ENCODE measurements around the gene INTS13. TPM values are rescaled to one million over a fixed set of nuclear protein-coding genes. Genes with fewer than 3 reads are reported as not detected.
"Not testable (repeated sequence)": the region's sequence is repeated elsewhere in the genome, so short reads cannot be mapped to it uniquely, and the experiment has no call there.

Gene INTS13
- total and polyA plus RNA-seq, 2 experiments from 2014 or later = 28.9 to 31.6 TPM

DNA sequence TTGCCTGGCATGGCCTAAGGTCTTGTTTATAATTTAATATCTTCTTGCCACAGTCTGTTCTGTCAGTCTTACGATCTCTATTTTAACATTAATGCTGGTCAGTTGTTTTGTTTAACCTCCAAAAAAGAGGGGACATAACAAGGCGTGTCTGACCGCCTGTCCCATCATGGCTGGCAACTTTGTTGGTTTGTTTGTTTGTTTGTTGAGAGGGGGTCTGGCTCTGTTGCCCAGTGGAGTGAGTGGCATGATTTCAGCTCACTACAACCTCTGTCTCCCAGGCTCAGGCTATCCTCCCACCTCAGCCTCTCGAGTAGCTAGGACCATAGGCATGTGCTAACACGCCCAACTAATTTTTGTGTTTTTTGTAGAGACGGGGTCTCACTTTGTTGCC lies 68.7 kb downstream of the INTS13 start:
- WGBS, 2 experiments (ENCODE audit: low coverage in 1 of 2, low lambda C conversion rate in 2 of 2, missing lambda C conversion rate in 2 of 2) = 85% methylated on average over 6 of the region's 6 CpGs
- TF ChIP-seq EZH2phosphoT487 (IDR thresholded peaks at IDR 0.05; ENCODE audit: insufficient read depth, low read depth) = no peak
- TF ChIP-seq EZH2 (IDR thresholded peaks at IDR 0.05; ENCODE audit: insufficient read depth, poor library complexity, severe bottlenecking) = no peak
- Histone ChIP-seq H3K9ac (no peak overlapping the region), H3K36me3 (ENCODE audit: low read depth) (no peaks in the 10 kb centered on the region), H3K27me3 (replicated peaks; ENCODE audit: insufficient read depth) (0 out of 2 replicates have a peak, but pooled peaks cover 5% of the 10 kb centered on the region), H3K4me3 (no peak overlapping the region), H3F3A (ENCODE audit: insufficient read depth) (no peaks in the 10 kb centered on the region), H3K9me2 (ENCODE audit: insufficient read depth) (no peaks in the 10 kb centered on the region), H3K79me2 (ENCODE audit: insufficient read depth) (no peaks in the 10 kb centered on the region), H3K27ac (no peak overlapping the region), H3K4me1 (ENCODE audit: insufficient read depth) (0 out of 2 replicates have a peak, but pooled peaks cover 6% of the 10 kb centered on the region), H3K4me2 (ENCODE audit: unreplicated experiment) (no peak overlapping the region), H3K9me3 (ENCODE audit: low read depth) (no peaks in the 10 kb centered on the region), H4K20me1 (ENCODE audit: insufficient read depth) (no peaks in the 10 kb centered on the region), H2AFZ (no peak overlapping the region)
- in situ Hi-C loops (cut with MboI) = no loop called here
- DNase-seq = no peak

- Histone ChIP-seq H3K4me1 (ENCODE audit: insufficient read depth) (0 out of 2 replicates have a peak, but pooled peaks cover 6% of the 10 kb centered on the region), H3K79me2 (ENCODE audit: insufficient read depth) (no peaks in the 10 kb centered on the region), H4K20me1 (ENCODE audit: insufficient read depth) (no peaks in the 10 kb centered on the region), H3K9ac (no peak overlapping the region), H3K27ac (no peak overlapping the region), H3K27me3 (replicated peaks; ENCODE audit: insufficient read depth) (0 out of 2 replicates have a peak, but pooled peaks cover 5% of the 10 kb centered on the region), H2AFZ (no peak overlapping the region), H3K9me3 (ENCODE audit: low read depth) (no peaks in the 10 kb centered on the region), H3K4me3 (no peak overlapping the region), H3K9me2 (ENCODE audit: insufficient read depth) (no peaks in the 10 kb centered on the region), H3K4me2 (ENCODE audit: unreplicated experiment) (no peak overlapping the region), H3K36me3 (ENCODE audit: low read depth) (no peaks in the 10 kb centered on the region), H3F3A (ENCODE audit: insufficient read depth) (no peaks in the 10 kb centered on the region)
- WGBS, 2 experiments (ENCODE audit: low coverage in 1 of 2, low lambda C conversion rate in 2 of 2, missing lambda C conversion rate in 2 of 2) = 85 to 92% methylated on average over 3 of the region's 3 CpGs
- in situ Hi-C loops (cut with MboI) = no loop called here
- TF ChIP-seq EZH2phosphoT487 (IDR thresholded peaks at IDR 0.05; ENCODE audit: insufficient read depth, low read depth) (no peak), EZH2 (IDR thresholded peaks at IDR 0.05; ENCODE audit: insufficient read depth, poor library complexity, severe bottlenecking) (no peak)
- DNase-seq = no peak
Measured at GRCh38 chr12:26868447-26869103, 69.2 kb downstream of the INTS13 start.

- H3K4me3 ChIP-seq = no peak overlapping the region
- no peak overlapping the region for H3K9ac ChIP-seq
- no peaks in the 10 kb centered on the region for H3K79me2 ChIP-seq (ENCODE audit: insufficient read depth)
- H3K9me3 ChIP-seq (ENCODE audit: low read depth) = no peaks in the 10 kb centered on the region
- H3K27ac ChIP-seq = no peak overlapping the region
- H3K36me3 ChIP-seq (ENCODE audit: low read depth) = no peaks in the 10 kb centered on the region
- in situ Hi-C loops (cut with MboI) = no loop called here
- no peak overlapping the region for H3K4me2 ChIP-seq (ENCODE audit: unreplicated experiment)
- H3K9me2 ChIP-seq (ENCODE audit: insufficient read depth) = no peaks in the 10 kb centered on the region
- no peaks in the 10 kb centered on the region for H4K20me1 ChIP-seq (ENCODE audit: insufficient read depth)
- no peak for TF ChIP-seq EZH2 (IDR thresholded peaks at IDR 0.05; ENCODE audit: insufficient read depth, poor library complexity, severe bottlenecking)
- TF ChIP-seq EZH2phosphoT487 (IDR thresholded peaks at IDR 0.05; ENCODE audit: insufficient read depth, low read depth) = no peak
- no peaks in the 10 kb centered on the region for H3K27me3 ChIP-seq (replicated peaks; ENCODE audit: insufficient read depth)
- 0 out of 2 replicates have a peak, but pooled peaks cover 6% of the 10 kb centered on the region for H3K4me1 ChIP-seq (ENCODE audit: insufficient read depth)
- WGBS, 2 experiments (ENCODE audit: low coverage in 1 of 2, low lambda C conversion rate in 2 of 2, missing lambda C conversion rate in 2 of 2) = 88 to 91% methylated on average over 2 of the region's 2 CpGs
- H2AFZ ChIP-seq = no peak overlapping the region
- no peaks in the 10 kb centered on the region for H3F3A ChIP-seq (ENCODE audit: insufficient read depth)
- no peak for DNase-seq
Measured at GRCh38 chr12:26867080-26867479, 70.7 kb downstream of the INTS13 start.

DNA sequence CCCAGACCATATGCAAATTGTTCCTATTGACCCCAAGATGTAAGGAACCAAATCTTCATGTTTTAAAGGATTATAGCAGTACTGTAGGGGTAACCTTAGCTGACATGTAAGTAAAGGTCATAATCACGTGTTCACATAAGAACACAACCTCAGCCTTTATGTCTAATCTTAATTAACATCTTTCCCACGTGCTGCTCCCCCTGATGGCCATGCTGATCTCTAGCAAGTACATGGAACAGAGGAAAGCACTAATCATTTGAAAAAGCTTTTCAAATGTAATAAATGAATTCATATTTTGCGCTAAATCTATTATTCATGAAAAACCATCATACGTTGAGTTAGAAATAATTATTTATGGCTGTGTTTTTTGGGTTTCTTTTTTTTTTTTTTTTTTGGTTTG lies 74.3 kb downstream of the INTS13 start:
- Histone ChIP-seq H2AFZ (no peak overlapping the region), H3K4me2 (ENCODE audit: unreplicated experiment) (no peak overlapping the region), H3K9me2 (ENCODE audit: insufficient read depth) (no peaks in the 10 kb centered on the region), H3K9ac (no peak overlapping the region), H4K20me1 (ENCODE audit: insufficient read depth) (no peaks in the 10 kb centered on the region), H3K4me1 (ENCODE audit: insufficient read depth) (no peaks in the 10 kb centered on the region), H3K79me2 (ENCODE audit: insufficient read depth) (no peaks in the 10 kb centered on the region), H3K27ac (no peak overlapping the region), H3F3A (ENCODE audit: insufficient read depth) (no peaks in the 10 kb centered on the region), H3K27me3 (replicated peaks; ENCODE audit: insufficient read depth) (no peaks in the 10 kb centered on the region; the same call in 1 of the 2 replicates), H3K9me3 (ENCODE audit: low read depth) (no peaks in the 10 kb centered on the region), H3K36me3 (ENCODE audit: low read depth) (no peaks in the 10 kb centered on the region), H3K4me3 (no peak overlapping the region)
- WGBS, 2 experiments (ENCODE audit: low coverage in 1 of 2, low lambda C conversion rate in 2 of 2, missing lambda C conversion rate in 2 of 2) = 61 to 62% methylated on average over 4 of the region's 4 CpGs
- peak; percentile 32 for DNase-seq
- TF ChIP-seq EZH2 (IDR thresholded peaks at IDR 0.05; ENCODE audit: insufficient read depth, poor library complexity, severe bottlenecking) (no peak), EZH2phosphoT487 (IDR thresholded peaks at IDR 0.05; ENCODE audit: insufficient read depth, low read depth) (no peak)
- in situ Hi-C loops (cut with MboI) = no loop called here

DNA sequence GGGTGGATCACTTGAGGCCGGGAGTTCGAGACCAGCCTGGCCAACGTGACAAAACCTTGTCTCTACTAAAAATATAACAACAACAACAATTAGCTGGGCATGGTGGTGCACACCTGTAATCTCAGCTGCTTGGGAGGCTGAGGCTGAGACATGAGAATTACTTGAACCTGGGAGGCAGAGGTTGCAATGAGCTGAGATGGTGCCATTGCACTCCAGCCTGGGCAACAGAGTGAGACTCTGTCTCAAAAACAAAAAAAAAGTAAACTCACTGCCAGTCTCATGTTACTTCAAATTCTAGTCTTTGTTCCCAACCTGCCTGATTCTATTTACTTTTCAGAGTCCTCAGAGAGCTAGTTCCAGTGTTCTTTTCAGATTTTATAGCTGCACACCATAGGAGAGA lies 75.0 kb downstream of the INTS13 start:
- H4K20me1 ChIP-seq (ENCODE audit: insufficient read depth); H3K9me2 ChIP-seq (ENCODE audit: insufficient read depth); H3K27me3 ChIP-seq (replicated peaks; ENCODE audit: insufficient read depth); H3F3A ChIP-seq (ENCODE audit: insufficient read depth); H3K9ac ChIP-seq; H3K4me3 ChIP-seq; H3K4me2 ChIP-seq (ENCODE audit: unreplicated experiment); DNase-seq; H3K79me2 ChIP-seq (ENCODE audit: insufficient read depth); H3K9me3 ChIP-seq (ENCODE audit: low read depth); H3K36me3 ChIP-seq (ENCODE audit: low read depth); in situ Hi-C loops (cut with MboI); H2AFZ ChIP-seq; H3K4me1 ChIP-seq (ENCODE audit: insufficient read depth); H3K27ac ChIP-seq: not testable (repeated sequence)
- WGBS, 2 experiments (ENCODE audit: low coverage in 1 of 2, low lambda C conversion rate in 2 of 2, missing lambda C conversion rate in 2 of 2) = 68 to 74% methylated on average over 3 of the region's 3 CpGs
